Measurements from ENCODE around the gene CHIT1.

DNA sequence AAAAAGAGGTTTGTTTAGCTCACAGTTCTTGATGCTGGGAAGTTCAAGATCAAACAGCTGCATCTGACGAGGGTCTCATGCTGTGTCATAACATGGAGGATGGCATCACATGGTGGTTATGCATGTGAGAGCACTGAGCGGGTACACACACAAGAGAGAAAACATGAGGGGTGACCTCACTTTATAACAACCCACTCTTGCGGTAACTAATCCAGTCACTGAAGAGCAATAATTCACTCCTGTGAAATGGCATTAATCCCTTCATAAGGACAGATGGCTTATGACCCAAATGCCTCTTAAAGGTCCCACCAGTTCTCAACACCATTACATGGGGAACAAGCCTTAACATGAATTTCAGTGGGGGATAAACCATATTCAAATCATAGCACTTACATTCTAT lies 23.2 kb upstream of the CHIT1 start:
- TF ChIP-seq, protein P1, sequence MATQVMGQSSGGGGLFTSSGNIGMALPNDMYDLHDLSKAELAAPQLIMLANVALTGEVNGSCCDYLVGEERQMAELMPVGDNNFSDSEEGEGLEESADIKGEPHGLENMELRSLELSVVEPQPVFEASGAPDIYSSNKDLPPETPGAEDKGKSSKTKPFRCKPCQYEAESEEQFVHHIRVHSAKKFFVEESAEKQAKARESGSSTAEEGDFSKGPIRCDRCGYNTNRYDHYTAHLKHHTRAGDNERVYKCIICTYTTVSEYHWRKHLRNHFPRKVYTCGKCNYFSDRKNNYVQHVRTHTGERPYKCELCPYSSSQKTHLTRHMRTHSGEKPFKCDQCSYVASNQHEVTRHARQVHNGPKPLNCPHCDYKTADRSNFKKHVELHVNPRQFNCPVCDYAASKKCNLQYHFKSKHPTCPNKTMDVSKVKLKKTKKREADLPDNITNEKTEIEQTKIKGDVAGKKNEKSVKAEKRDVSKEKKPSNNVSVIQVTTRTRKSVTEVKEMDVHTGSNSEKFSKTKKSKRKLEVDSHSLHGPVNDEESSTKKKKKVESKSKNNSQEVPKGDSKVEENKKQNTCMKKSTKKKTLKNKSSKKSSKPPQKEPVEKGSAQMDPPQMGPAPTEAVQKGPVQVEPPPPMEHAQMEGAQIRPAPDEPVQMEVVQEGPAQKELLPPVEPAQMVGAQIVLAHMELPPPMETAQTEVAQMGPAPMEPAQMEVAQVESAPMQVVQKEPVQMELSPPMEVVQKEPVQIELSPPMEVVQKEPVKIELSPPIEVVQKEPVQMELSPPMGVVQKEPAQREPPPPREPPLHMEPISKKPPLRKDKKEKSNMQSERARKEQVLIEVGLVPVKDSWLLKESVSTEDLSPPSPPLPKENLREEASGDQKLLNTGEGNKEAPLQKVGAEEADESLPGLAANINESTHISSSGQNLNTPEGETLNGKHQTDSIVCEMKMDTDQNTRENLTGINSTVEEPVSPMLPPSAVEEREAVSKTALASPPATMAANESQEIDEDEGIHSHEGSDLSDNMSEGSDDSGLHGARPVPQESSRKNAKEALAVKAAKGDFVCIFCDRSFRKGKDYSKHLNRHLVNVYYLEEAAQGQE (IDR thresholded peaks at IDR 0.05; ENCODE audit: low read depth, low read length) = no peak
- TF ChIP-seq, protein P2, sequence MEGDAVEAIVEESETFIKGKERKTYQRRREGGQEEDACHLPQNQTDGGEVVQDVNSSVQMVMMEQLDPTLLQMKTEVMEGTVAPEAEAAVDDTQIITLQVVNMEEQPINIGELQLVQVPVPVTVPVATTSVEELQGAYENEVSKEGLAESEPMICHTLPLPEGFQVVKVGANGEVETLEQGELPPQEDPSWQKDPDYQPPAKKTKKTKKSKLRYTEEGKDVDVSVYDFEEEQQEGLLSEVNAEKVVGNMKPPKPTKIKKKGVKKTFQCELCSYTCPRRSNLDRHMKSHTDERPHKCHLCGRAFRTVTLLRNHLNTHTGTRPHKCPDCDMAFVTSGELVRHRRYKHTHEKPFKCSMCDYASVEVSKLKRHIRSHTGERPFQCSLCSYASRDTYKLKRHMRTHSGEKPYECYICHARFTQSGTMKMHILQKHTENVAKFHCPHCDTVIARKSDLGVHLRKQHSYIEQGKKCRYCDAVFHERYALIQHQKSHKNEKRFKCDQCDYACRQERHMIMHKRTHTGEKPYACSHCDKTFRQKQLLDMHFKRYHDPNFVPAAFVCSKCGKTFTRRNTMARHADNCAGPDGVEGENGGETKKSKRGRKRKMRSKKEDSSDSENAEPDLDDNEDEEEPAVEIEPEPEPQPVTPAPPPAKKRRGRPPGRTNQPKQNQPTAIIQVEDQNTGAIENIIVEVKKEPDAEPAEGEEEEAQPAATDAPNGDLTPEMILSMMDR (IDR thresholded peaks at IDR 0.05) = no peak
- TF ChIP-seq EP300 (IDR thresholded peaks at IDR 0.05; ENCODE audit: borderline replicate concordance in 1 of 2, low read depth in 1 of 2, low read length in 1 of 2) = no peak
- no peak for TF ChIP-seq FOXM1 (IDR thresholded peaks at IDR 0.05; ENCODE audit: low read depth)
- no peak for TF ChIP-seq CHD2 (IDR thresholded peaks at IDR 0.05; ENCODE audit: low read length, partially characterized antibody)
- TF ChIP-seq, protein P3, sequence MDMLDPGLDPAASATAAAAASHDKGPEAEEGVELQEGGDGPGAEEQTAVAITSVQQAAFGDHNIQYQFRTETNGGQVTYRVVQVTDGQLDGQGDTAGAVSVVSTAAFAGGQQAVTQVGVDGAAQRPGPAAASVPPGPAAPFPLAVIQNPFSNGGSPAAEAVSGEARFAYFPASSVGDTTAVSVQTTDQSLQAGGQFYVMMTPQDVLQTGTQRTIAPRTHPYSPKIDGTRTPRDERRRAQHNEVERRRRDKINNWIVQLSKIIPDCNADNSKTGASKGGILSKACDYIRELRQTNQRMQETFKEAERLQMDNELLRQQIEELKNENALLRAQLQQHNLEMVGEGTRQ (IDR thresholded peaks at IDR 0.05; ENCODE audit: borderline replicate concordance, low read depth, low read length) = no peak
- no peak for TF ChIP-seq TCF12 (IDR thresholded peaks at IDR 0.05)
- no peak for TF ChIP-seq JUND (IDR thresholded peaks at IDR 0.05)
- no peak for TF ChIP-seq SIN3A (IDR thresholded peaks at IDR 0.05; ENCODE audit: borderline replicate concordance, low read depth, low read length)
- TF ChIP-seq POLR2AphosphoS5 (IDR thresholded peaks at IDR 0.05; ENCODE audit: low read depth, low read length) = no peak
- TF ChIP-seq RFX5 (IDR thresholded peaks at IDR 0.05; ENCODE audit: low read length) = no peak
- TF ChIP-seq TAF1 (IDR thresholded peaks at IDR 0.05; ENCODE audit: borderline replicate concordance, low read depth, low read length) = no peak
- TF ChIP-seq MEF2A (IDR thresholded peaks at IDR 0.05; ENCODE audit: borderline replicate concordance, low read depth) = no peak
- no peak for TF ChIP-seq RCOR1 (IDR thresholded peaks at IDR 0.05; ENCODE audit: low read length)
